ENCODE results near the gene TOPAZ1.
"Not testable (repeated sequence)": the region's sequence is repeated elsewhere in the genome, so short reads cannot be mapped to it uniquely, and the experiment has no call there.

The TOPAZ1 gene

GRCh38 chr3:44337248-44337785 lies 95.6 kb downstream of the TOPAZ1 start:
- no peak for DNase-seq

- peak; percentile 99 for DNase-seq
These were observed 96.5 kb downstream of the TOPAZ1 start, which contains the start of gene TCAIM for GRCh38 chr3:44338010-44338827. TSS of gene TCAIM (plus strand) at chr3:44338766. CDS start at chr3:44354783, 16,017 bp downstream.

- no peak for DNase-seq
These were observed 97.1 kb downstream of the TOPAZ1 start for GRCh38 chr3:44338828-44339127.

- DNase-seq: no peak
These were observed 97.7 kb downstream of the TOPAZ1 start for GRCh38 chr3:44339181-44340057.

GRCh38 chr3:44340058-44340395 lies 98.3 kb downstream of the TOPAZ1 start:
- no peak for DNase-seq

GRCh38 chr3:44342176-44342790 lies 100.6 kb downstream of the TOPAZ1 start:
- no peak for DNase-seq

- DNase-seq: no peak
These were observed 101.7 kb downstream of the TOPAZ1 start for GRCh38 chr3:44343421-44343820.

- not testable (repeated sequence) for DNase-seq
These were observed 104.9 kb downstream of the TOPAZ1 start for GRCh38 chr3:44346590-44346989.

GRCh38 chr3:44348993-44349392 lies 107.3 kb downstream of the TOPAZ1 start:
- DNase-seq: no peak

GRCh38 chr3:44353355-44353924 lies 111.8 kb downstream of the TOPAZ1 start:
- no peak for DNase-seq

- no peak for DNase-seq
These were observed 113.8 kb downstream of the TOPAZ1 start for GRCh38 chr3:44355362-44356033.

- DNase-seq: no peak
These were observed 117.6 kb downstream of the TOPAZ1 start for GRCh38 chr3:44359146-44359751.

GRCh38 chr3:44363591-44363990 lies 121.9 kb downstream of the TOPAZ1 start:
- no peak for DNase-seq

- no peak for DNase-seq
These were observed 124.3 kb downstream of the TOPAZ1 start for GRCh38 chr3:44365952-44366351.

GRCh38 chr3:44375450-44375849 lies 133.8 kb downstream of the TOPAZ1 start:
- no peak for DNase-seq

All from activated CD8-positive, alpha-beta memory T cell treated with anti-CD3 and anti-CD28 coated beads, Interleukin-2, amount 50 U/mL, for 4 hours (primary cell).